IMR-90 (cell line): Measurements from ENCODE around the gene PISD. TPM values are rescaled to one million over a fixed set of nuclear protein-coding genes. Genes with fewer than 3 reads are reported as not detected.

Experiments used
- ATAC-seq: fragments of 200-7000 bp; cut with Tn5 transposase; 2 replicates; pipeline ENCODE4 v1.9.1; 2020; ENCODE audit warnings: low read depth, mild to moderate bottlenecking, moderate library complexity
- BruUV-seq: library from RNA; stranded (reverse); fragments of 400-500 nt; replicated peaks from 2 replicates; lab custom pipeline; 2021; lab: Mats Ljungman, UMichigan
- CTCF ChIA-PET: fragments of 300-600 bp; formaldehyde crosslinking; extraction: SDS; loops from one replicate; lab custom pipeline; 2021; ENCODE audit warnings: antibody characterized with exemption; lab: Yijun Ruan, JAX
- POLR2A ChIA-PET: fragments of 300-600 bp; sonication (Branson Sonifier 250); formaldehyde crosslinking; loops from one replicate; lab custom pipeline; 2022; ENCODE audit warnings: antibody characterized with exemption; ENCODE audit not compliant: unreplicated experiment; lab: Charles Lee
- DNase-seq: peaks from one replicate; pipeline ENCODE4 v3.0.0; 2013
- H2AFZ ChIP-seq: replicated peaks from 2 replicates; pipeline ENCODE3; 2013; ENCODE audit warnings: low read length, mild to moderate bottlenecking; ENCODE audit not compliant: poor library complexity
- H2AK5ac ChIP-seq: 2 replicates; pipeline ENCODE4 v1.6.1; 2013; ENCODE audit warnings: low read depth, low read length, inconsistent platforms
- H2AK9ac ChIP-seq: replicated peaks from 2 replicates; pipeline ENCODE3; 2013; ENCODE audit warnings: mild to moderate bottlenecking, low read depth, low read length, moderate library complexity; ENCODE audit not compliant: poor library complexity
- H2BK120ac ChIP-seq: 2 replicates; pipeline ENCODE4 v1.6.1; 2013; ENCODE audit warnings: low read depth, low read length, inconsistent platforms
- H2BK15ac ChIP-seq: 3 replicates; pipeline ENCODE4 v1.6.1; 2013; ENCODE audit warnings: low read depth, low read length, inconsistent platforms
- H2BK20ac ChIP-seq: 2 replicates; pipeline ENCODE4 v1.6.1; 2013; ENCODE audit warnings: low read depth, mild to moderate bottlenecking, inconsistent platforms, low read length, moderate library complexity
- H2BK5ac ChIP-seq: 2 replicates; pipeline ENCODE4 v1.6.1; 2013; ENCODE audit warnings: mild to moderate bottlenecking, low read depth, low read length, inconsistent platforms; ENCODE audit not compliant: poor library complexity, severe bottlenecking
- H3K14ac ChIP-seq: replicated peaks from 2 replicates; pipeline ENCODE4 v1.6.1; 2013; ENCODE audit warnings: low read depth, low read length, inconsistent platforms
- H3K18ac ChIP-seq: 2 replicates; pipeline ENCODE4 v1.6.1; 2013; ENCODE audit warnings: low read depth, low read length, control low read depth
- H3K23ac ChIP-seq: 2 replicates; pipeline ENCODE4 v1.6.1; 2013; ENCODE audit warnings: low read depth, low read length, inconsistent platforms
- H3K27ac ChIP-seq: 2 replicates; pipeline ENCODE4 v1.5.1; 2013; ENCODE audit warnings: mild to moderate bottlenecking, control low read depth, low read length; ENCODE audit not compliant: insufficient read depth
- H3K27me3 ChIP-seq: 2 replicates; pipeline ENCODE4 v1.6.1; 2013; ENCODE audit warnings: low read length; ENCODE audit not compliant: control insufficient read depth, insufficient read depth
- H3K36me3 ChIP-seq: 2 replicates; pipeline ENCODE4 v1.6.1; 2013; ENCODE audit warnings: low read length, mixed read lengths; ENCODE audit not compliant: control insufficient read depth, insufficient read depth
- H3K4ac ChIP-seq: 2 replicates; pipeline ENCODE4 v1.6.1; 2013; ENCODE audit warnings: low read depth, low read length, inconsistent platforms
- H3K4me1 ChIP-seq: 2 replicates; pipeline ENCODE4 v1.6.1; 2013; ENCODE audit warnings: low read length, mixed read lengths; ENCODE audit not compliant: control insufficient read depth, insufficient read depth
- H3K4me2 ChIP-seq: 2 replicates; pipeline ENCODE4 v1.6.1; 2013; ENCODE audit warnings: low read depth, mild to moderate bottlenecking, control low read depth, low read length, moderate library complexity
- H3K4me3 ChIP-seq: 2 replicates; pipeline ENCODE4 v1.5.1; 2013; ENCODE audit warnings: low read depth, mild to moderate bottlenecking, control low read depth, low read length, moderate library complexity; ENCODE audit not compliant: insufficient read depth
- H3K56ac ChIP-seq: 2 replicates; pipeline ENCODE4 v1.6.1; 2013; ENCODE audit warnings: low read length, inconsistent platforms; ENCODE audit not compliant: insufficient read depth; ENCODE audit errors: extremely low read depth
- H3K79me1 ChIP-seq, 2 experiments: 2 replicates each; pipeline ENCODE4 v1.6.1; 2013; ENCODE audit warnings: low read length in 2 of 2, inconsistent platforms in 1 of 2, low read depth in 1 of 2
- H3K9ac ChIP-seq: 2 replicates; pipeline ENCODE4 v1.6.1; 2013; ENCODE audit warnings: low read depth, low read length, control low read depth
- H3K9me1 ChIP-seq: 2 replicates; pipeline ENCODE4 v1.6.1; 2013; ENCODE audit warnings: low read length, inconsistent platforms; ENCODE audit not compliant: insufficient read depth
- H3K9me3 ChIP-seq: 2 replicates; pipeline ENCODE4 v1.6.1; 2013; ENCODE audit warnings: low read length; ENCODE audit not compliant: control insufficient read depth, insufficient read depth
- H4K20me1 ChIP-seq: 2 replicates; pipeline ENCODE4 v1.6.1; 2013; ENCODE audit warnings: low read length, inconsistent platforms; ENCODE audit not compliant: insufficient read depth
- H4K5ac ChIP-seq: 2 replicates; pipeline ENCODE4 v1.6.1; 2013; ENCODE audit warnings: mild to moderate bottlenecking, low read depth, low read length, control low read depth
- H4K8ac ChIP-seq, 2 experiments: 2 replicates each; pipeline ENCODE4 v1.6.1; 2013; ENCODE audit warnings: low read depth in 2 of 2, low read length in 2 of 2, control low read depth in 1 of 2, inconsistent platforms in 1 of 2
- H4K91ac ChIP-seq: 2 replicates; pipeline ENCODE4 v1.6.1; 2013; ENCODE audit warnings: low read depth, low read length, inconsistent platforms; ENCODE audit not compliant: insufficient read depth
- CEBPB ChIP-seq: IDR thresholded peaks from 2 replicates; pipeline ENCODE4 v1.6.1; 2012; ENCODE audit warnings: low read depth, low read length, improper control_type of control experiment
- NFE2L2 ChIP-seq: fragments of 150-350 bp; IDR thresholded peaks from 2 replicates; pipeline ENCODE4 v1.6.1; 2016; ENCODE audit warnings: low read depth, mild to moderate bottlenecking, low read length
- WGBS, 2 experiments: methylation state at CpG; one replicate each; pipeline versions ENCODE4 v1.1.5 to v1.1.7; 2013; ENCODE audit warnings: missing lambda C conversion rate in 2 of 2; ENCODE audit not compliant: insufficient read length in 1 of 2; ENCODE audit errors: extremely low coverage in 2 of 2; 5-methylcytosine and 5-hydroxymethylcytosine counted together
- dilution Hi-C: fragments of 300-500 bp; cut with HindIII; formaldehyde crosslinking; loops from one replicate; pipeline ENCODE4 v1.14.3; 2018; ENCODE audit warnings: low sequenced_read_pairs; ENCODE audit not compliant: unreplicated experiment
- in situ Hi-C: fragments of 300-500 bp; cut with MboI; formaldehyde crosslinking; loops from 3 replicates; pipeline ENCODE4 v1.14.3; 2019; ENCODE audit warnings: low sequenced_read_pairs, inconsistent platforms, mixed read lengths
- intact Hi-C: fragments of 100-400 bp; cut with micrococcal nuclease; formaldehyde crosslinking; loops from 2 replicates; pipeline ENCODE4 v1.10.0; 2022
- polyA plus RNA-seq, 3 experiments: library from polyadenylated mRNA; depleted of rRNA; stranded (reverse); fragments of >200 nt; gene quantifications; 2 replicates each; pipeline ENCODE4 v1.2.3, GENCODE V29; 2012; ENCODE audit warnings: low replicate concordance in 1 of 3
- total RNA-seq: library from RNA; depleted of rRNA; stranded (reverse); fragments of >200 nt; gene quantifications from 2 replicates; pipeline ENCODE4 v1.2.3, GENCODE V29; 2012

PISD gene
- total and polyA plus RNA-seq, 2 of the 4 experiments (the other 2 are of a cell fraction) = 34.1 to 48.8 TPM

- dilution Hi-C loops (no loop called here), intact Hi-C loops (no loop called here), in situ Hi-C loops (no loop called here)
- no TSS peak for BruUV-seq
- no peaks in the 10 kb centered on the region for H3K27me3 ChIP-seq
- H2BK120ac ChIP-seq = peak overlapping the region; percentile 95
- peak overlapping the region; percentile 41 to 80 for H4K8ac ChIP-seq
- H4K5ac ChIP-seq = peak overlapping the region; percentile 94; the same call in 1 of the 2 replicates
- H2AK5ac ChIP-seq = peak overlapping the region; percentile 72
- H3K4me3 ChIP-seq = no peak overlapping the region
- ChIA-PET CTCF (interaction anchor here (0.6 kb wide), 1 partner anchor 44 kb away, joined by 8 read pairs; no protein-coding TSS in a partner anchor), POLR2A (no interaction called here)
- H3K27ac ChIP-seq = peak overlapping the region; percentile 79
- H2AFZ ChIP-seq = no peak overlapping the region
- no peaks in the 10 kb centered on the region for H3K9me3 ChIP-seq
- peak overlapping the region; percentile 64; the same call in 2 of the 3 replicates for H2BK15ac ChIP-seq
- H3K18ac ChIP-seq = peak overlapping the region; percentile 97; the same call in 1 of the 2 replicates
- peak overlapping the region; percentile 97 for H2BK5ac ChIP-seq
- DNase-seq = peak; percentile 60
- WGBS, 2 experiments = no CpG with 5 or more reads among the region's 3 CpGs
- peak overlapping the region; percentile 77 for H3K14ac ChIP-seq
- H3K9me1 ChIP-seq = peaks cover 15% of the 10 kb centered on the region
- peak; percentile 73 for TF ChIP-seq CEBPB
- no peak for TF ChIP-seq NFE2L2
- peak overlapping the region; percentile 91 for H2BK20ac ChIP-seq
- peak overlapping the region; percentile 28; the same call in 1 of the 2 replicates for H3K23ac ChIP-seq
- peak overlapping the region; percentile 90 for H3K4ac ChIP-seq
- peak; percentile 33; the same call in 1 of the 2 replicates for ATAC-seq
- peaks cover 4% of the 10 kb centered on the region for H3K36me3 ChIP-seq
- no peaks in the 10 kb centered on the region for H4K20me1 ChIP-seq
- peaks cover 22% of the 10 kb centered on the region for H3K4me1 ChIP-seq
- no peak overlapping the region for H3K9ac ChIP-seq
- H2AK9ac ChIP-seq = peak overlapping the region; percentile 22
- peaks cover 0 to 3% of the 10 kb centered on the region in 2 experiments; a peak in 1 of 4 replicates for H3K79me1 ChIP-seq
- peak overlapping the region; percentile 89 for H4K91ac ChIP-seq
- H3K4me2 ChIP-seq = no peak overlapping the region
- H3K56ac ChIP-seq = no peak overlapping the region
Observed at GRCh38 chr22:31585161-31585859, 76.7 kb downstream of the PISD start.
